GM23338 (cell line): Measurements from ENCODE around the gene BTK. TPM values are rescaled to one million over a fixed set of nuclear protein-coding genes. Genes with fewer than 3 reads are reported as not detected.

Experiments
- ATAC-seq: fragments of 200-7000 bp; cut with Tn5 transposase; 3 replicates; pipeline ENCODE4 v1.9.1; 2020
- DNase-seq: peaks from one replicate; pipeline ENCODE4 v3.0.0-alpha.2; 2015; ENCODE audit warnings: low spot score
- H2AFZ ChIP-seq: fragments of 200-600 bp; sonication (generic); 2 replicates; pipeline ENCODE4 v1.8.0; 2016; ENCODE audit warnings: antibody characterized with exemption, mild to moderate bottlenecking, moderate library complexity
- H3F3A ChIP-seq: fragments of 200-600 bp; sonication (generic); replicated peaks from 2 replicates; pipeline ENCODE4 v1.8.0; 2017; ENCODE audit warnings: antibody characterized with exemption, mixed run types, low read depth
- H3K27ac ChIP-seq: fragments of 200-600 bp; sonication (generic); 2 replicates; pipeline ENCODE4 v1.6.1; 2016; ENCODE audit warnings: low read depth
- H3K27me3 ChIP-seq: fragments of 200-600 bp; sonication (generic); 2 replicates; pipeline ENCODE4 v1.8.0; 2016; ENCODE audit warnings: mild to moderate bottlenecking, mixed run types, moderate library complexity; ENCODE audit not compliant: insufficient read depth
- H3K36me3 ChIP-seq: fragments of 200-600 bp; sonication (generic); 2 replicates; pipeline ENCODE4 v1.8.0; 2016; ENCODE audit warnings: mild to moderate bottlenecking; ENCODE audit not compliant: insufficient read depth
- H3K4me1 ChIP-seq: fragments of 200-600 bp; sonication (generic); 2 replicates; pipeline ENCODE4 v1.8.0; 2016; ENCODE audit warnings: mild to moderate bottlenecking, moderate library complexity; ENCODE audit not compliant: insufficient read depth
- H3K4me2 ChIP-seq: fragments of 200-600 bp; sonication (generic); 2 replicates; pipeline ENCODE4 v1.7.1; 2017; ENCODE audit warnings: mixed run types
- H3K4me3 ChIP-seq: fragments of 200-600 bp; sonication (generic); 2 replicates; pipeline ENCODE4 v1.6.1; 2016; ENCODE audit warnings: mixed run types
- H3K79me2 ChIP-seq: fragments of 200-600 bp; sonication (generic); replicated peaks from 2 replicates; pipeline ENCODE4 v1.8.0; 2017; ENCODE audit warnings: mild to moderate bottlenecking; ENCODE audit not compliant: insufficient read depth
- H3K9me2 ChIP-seq: fragments of 200-600 bp; sonication (generic); 2 replicates; pipeline ENCODE4 v1.8.0; 2017; ENCODE audit not compliant: insufficient read depth
- H4K20me1 ChIP-seq: fragments of 200-600 bp; sonication (generic); replicated peaks from 2 replicates; pipeline ENCODE4 v1.8.0; 2017; ENCODE audit warnings: mild to moderate bottlenecking; ENCODE audit not compliant: insufficient read depth
- H3K27ac Mint-ChIP-seq: 2 replicates; pipeline ENCODE4 v1.8.0; 2020; ENCODE audit warnings: inconsistent platforms, mild to moderate bottlenecking, moderate library complexity, mixed read lengths
- H3K27me3 Mint-ChIP-seq: 3 replicates; pipeline ENCODE4 v1.8.0; 2022; ENCODE audit warnings: low read depth, mild to moderate bottlenecking, moderate library complexity, mixed read lengths, inconsistent platforms; ENCODE audit not compliant: insufficient read depth, poor library complexity
- H3K36me3 Mint-ChIP-seq: 3 replicates; pipeline ENCODE4 v1.8.0; 2021; ENCODE audit warnings: low read depth, mild to moderate bottlenecking, inconsistent platforms, moderate library complexity, mixed read lengths
- H3K4me1 Mint-ChIP-seq: 3 replicates; pipeline ENCODE4 v1.8.0; 2020; ENCODE audit warnings: mild to moderate bottlenecking, inconsistent platforms, mixed read lengths
- H3K4me3 Mint-ChIP-seq: 3 replicates; pipeline ENCODE4 v1.8.0; 2021; ENCODE audit warnings: moderate library complexity, mild to moderate bottlenecking, inconsistent platforms, mixed read lengths
- H3K9me3 Mint-ChIP-seq: 3 replicates; pipeline ENCODE4 v1.8.0; 2020; ENCODE audit warnings: moderate library complexity, mild to moderate bottlenecking, inconsistent platforms, mixed read lengths
- CREB1 ChIP-seq: fragments of 250-450 bp; sonication (Bioruptor Pico); IDR thresholded peaks from 2 replicates; pipeline ENCODE4 v1.5.0; 2020; ENCODE audit warnings: low read depth, mild to moderate bottlenecking, moderate library complexity
- EZH2 ChIP-seq: fragments of 200-600 bp; sonication (generic); IDR thresholded peaks from one replicate; pipeline ENCODE4 v1.8.0; 2017; ENCODE audit warnings: antibody characterized with exemption, mild to moderate bottlenecking, low read depth; ENCODE audit not compliant: unreplicated experiment
- EZH2phosphoT487 ChIP-seq: fragments of 200-600 bp; sonication (generic); IDR thresholded peaks from one replicate; pipeline ENCODE4 v1.8.1; 2018; ENCODE audit warnings: antibody characterized with exemption; ENCODE audit not compliant: unreplicated experiment
- JUNB ChIP-seq: IDR thresholded peaks from one replicate; pipeline ENCODE4 v1.6.1; 2016; ENCODE audit warnings: antibody characterized with exemption; ENCODE audit not compliant: unreplicated experiment
- NANOG ChIP-seq: IDR thresholded peaks from 2 replicates; pipeline ENCODE4 v1.6.1; 2016; ENCODE audit warnings: antibody characterized with exemption, borderline replicate concordance
- POLR2AphosphoS5 ChIP-seq: IDR thresholded peaks from 2 replicates; pipeline ENCODE4 v1.6.1; 2016; ENCODE audit warnings: antibody characterized with exemption, low read depth
- STAT1 ChIP-seq: IDR thresholded peaks from one replicate; pipeline ENCODE4 v1.6.1; 2016; ENCODE audit warnings: antibody characterized with exemption; ENCODE audit not compliant: unreplicated experiment
- ZNF114 ChIP-seq: fragments of 250-450 bp; sonication (Bioruptor Pico); IDR thresholded peaks from 2 replicates; pipeline ENCODE4 v1.5.0; 2020; ENCODE audit warnings: mild to moderate bottlenecking, moderate library complexity
- ZNF331 ChIP-seq: fragments of 250-450 bp; sonication (Bioruptor Pico); IDR thresholded peaks from 2 replicates; pipeline ENCODE4 v1.5.0; 2020; ENCODE audit warnings: low read depth, mild to moderate bottlenecking, moderate library complexity
- ZNF462 ChIP-seq: fragments of 250-450 bp; sonication (Bioruptor Pico); IDR thresholded peaks from 2 replicates; pipeline ENCODE4 v1.5.0; 2020; ENCODE audit warnings: mild to moderate bottlenecking, moderate library complexity
- polyA plus RNA-seq: library from polyadenylated mRNA; unstranded; fragments of >200 nt; fragmentation: Nextera tagmentation; extraction: Ambion mirVana; gene quantifications from 2 replicates; pipeline ENCODE4 v1.2.1, GENCODE V29; 2016
- total RNA-seq: library from RNA; depleted of rRNA; stranded (reverse); fragments of >200 nt; shearing (Covaris generic); gene quantifications from 2 replicates; pipeline ENCODE4 v1.2.3, GENCODE V29; 2014
- TF ChIP-seq, protein P1 (sequence below): IDR thresholded peaks from one replicate; pipeline ENCODE4 v1.6.1; 2018; ENCODE audit warnings: antibody characterized with exemption; ENCODE audit not compliant: unreplicated experiment
- TF ChIP-seq, protein P2 (sequence below): IDR thresholded peaks from 2 replicates; pipeline ENCODE4 v1.6.1; 2016; ENCODE audit warnings: antibody characterized with exemption
- TF ChIP-seq, protein P3 (sequence below), 2 experiments: fragments of 200-600 bp in 1 of 2; sonication (generic) in 1 of 2; conservative IDR thresholded peaks; 2 replicates each; pipeline versions ENCODE4 v1.5.1 to v1.6.1; 2016 to 2017; ENCODE audit warnings: antibody characterized with exemption in 2 of 2, low read depth in 2 of 2, mild to moderate bottlenecking in 2 of 2, moderate library complexity in 1 of 2

Gene BTK
- total and polyA plus RNA-seq, 2 experiments from 2014 or later, result 0.19 to 0.31 TPM

- H3K27me3 ChIP-seq, result no peaks in the 10 kb centered on the region
- Mint-ChIP-seq H3K27ac (no peak overlapping the region), H3K9me3 (peaks cover 11% of the 10 kb centered on the region; the same call in 2 of the 3 replicates), H3K36me3 (peaks cover 70% of the 10 kb centered on the region), H3K27me3 (peaks cover 2% of the 10 kb centered on the region), H3K4me3 (no peak overlapping the region), H3K4me1 (no peaks in the 10 kb centered on the region)
- H2AFZ ChIP-seq, result no peak overlapping the region
- ATAC-seq (no peak), DNase-seq (no peak)
- TF ChIP-seq ZNF331, result no peak
- no peak for TF ChIP-seq NANOG
- no peak for TF ChIP-seq ZNF114 (CRISPR knock-in tag)
- TF ChIP-seq POLR2AphosphoS5, result no peak
- TF ChIP-seq CREB1 (CRISPR knock-in tag), result no peak
- TF ChIP-seq, protein P1, sequence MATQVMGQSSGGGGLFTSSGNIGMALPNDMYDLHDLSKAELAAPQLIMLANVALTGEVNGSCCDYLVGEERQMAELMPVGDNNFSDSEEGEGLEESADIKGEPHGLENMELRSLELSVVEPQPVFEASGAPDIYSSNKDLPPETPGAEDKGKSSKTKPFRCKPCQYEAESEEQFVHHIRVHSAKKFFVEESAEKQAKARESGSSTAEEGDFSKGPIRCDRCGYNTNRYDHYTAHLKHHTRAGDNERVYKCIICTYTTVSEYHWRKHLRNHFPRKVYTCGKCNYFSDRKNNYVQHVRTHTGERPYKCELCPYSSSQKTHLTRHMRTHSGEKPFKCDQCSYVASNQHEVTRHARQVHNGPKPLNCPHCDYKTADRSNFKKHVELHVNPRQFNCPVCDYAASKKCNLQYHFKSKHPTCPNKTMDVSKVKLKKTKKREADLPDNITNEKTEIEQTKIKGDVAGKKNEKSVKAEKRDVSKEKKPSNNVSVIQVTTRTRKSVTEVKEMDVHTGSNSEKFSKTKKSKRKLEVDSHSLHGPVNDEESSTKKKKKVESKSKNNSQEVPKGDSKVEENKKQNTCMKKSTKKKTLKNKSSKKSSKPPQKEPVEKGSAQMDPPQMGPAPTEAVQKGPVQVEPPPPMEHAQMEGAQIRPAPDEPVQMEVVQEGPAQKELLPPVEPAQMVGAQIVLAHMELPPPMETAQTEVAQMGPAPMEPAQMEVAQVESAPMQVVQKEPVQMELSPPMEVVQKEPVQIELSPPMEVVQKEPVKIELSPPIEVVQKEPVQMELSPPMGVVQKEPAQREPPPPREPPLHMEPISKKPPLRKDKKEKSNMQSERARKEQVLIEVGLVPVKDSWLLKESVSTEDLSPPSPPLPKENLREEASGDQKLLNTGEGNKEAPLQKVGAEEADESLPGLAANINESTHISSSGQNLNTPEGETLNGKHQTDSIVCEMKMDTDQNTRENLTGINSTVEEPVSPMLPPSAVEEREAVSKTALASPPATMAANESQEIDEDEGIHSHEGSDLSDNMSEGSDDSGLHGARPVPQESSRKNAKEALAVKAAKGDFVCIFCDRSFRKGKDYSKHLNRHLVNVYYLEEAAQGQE, result no peak
- no peak for TF ChIP-seq STAT1
- TF ChIP-seq EZH2, result no peak
- TF ChIP-seq, protein P2, sequence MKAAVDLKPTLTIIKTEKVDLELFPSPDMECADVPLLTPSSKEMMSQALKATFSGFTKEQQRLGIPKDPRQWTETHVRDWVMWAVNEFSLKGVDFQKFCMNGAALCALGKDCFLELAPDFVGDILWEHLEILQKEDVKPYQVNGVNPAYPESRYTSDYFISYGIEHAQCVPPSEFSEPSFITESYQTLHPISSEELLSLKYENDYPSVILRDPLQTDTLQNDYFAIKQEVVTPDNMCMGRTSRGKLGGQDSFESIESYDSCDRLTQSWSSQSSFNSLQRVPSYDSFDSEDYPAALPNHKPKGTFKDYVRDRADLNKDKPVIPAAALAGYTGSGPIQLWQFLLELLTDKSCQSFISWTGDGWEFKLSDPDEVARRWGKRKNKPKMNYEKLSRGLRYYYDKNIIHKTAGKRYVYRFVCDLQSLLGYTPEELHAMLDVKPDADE, result no peak
- TF ChIP-seq, protein P3, sequence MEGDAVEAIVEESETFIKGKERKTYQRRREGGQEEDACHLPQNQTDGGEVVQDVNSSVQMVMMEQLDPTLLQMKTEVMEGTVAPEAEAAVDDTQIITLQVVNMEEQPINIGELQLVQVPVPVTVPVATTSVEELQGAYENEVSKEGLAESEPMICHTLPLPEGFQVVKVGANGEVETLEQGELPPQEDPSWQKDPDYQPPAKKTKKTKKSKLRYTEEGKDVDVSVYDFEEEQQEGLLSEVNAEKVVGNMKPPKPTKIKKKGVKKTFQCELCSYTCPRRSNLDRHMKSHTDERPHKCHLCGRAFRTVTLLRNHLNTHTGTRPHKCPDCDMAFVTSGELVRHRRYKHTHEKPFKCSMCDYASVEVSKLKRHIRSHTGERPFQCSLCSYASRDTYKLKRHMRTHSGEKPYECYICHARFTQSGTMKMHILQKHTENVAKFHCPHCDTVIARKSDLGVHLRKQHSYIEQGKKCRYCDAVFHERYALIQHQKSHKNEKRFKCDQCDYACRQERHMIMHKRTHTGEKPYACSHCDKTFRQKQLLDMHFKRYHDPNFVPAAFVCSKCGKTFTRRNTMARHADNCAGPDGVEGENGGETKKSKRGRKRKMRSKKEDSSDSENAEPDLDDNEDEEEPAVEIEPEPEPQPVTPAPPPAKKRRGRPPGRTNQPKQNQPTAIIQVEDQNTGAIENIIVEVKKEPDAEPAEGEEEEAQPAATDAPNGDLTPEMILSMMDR (conservative IDR thresholded peaks at IDR 0.05; ENCODE audit: low read depth in 2 of 2), result no peak
- TF ChIP-seq EZH2phosphoT487, result no peak
- TF ChIP-seq JUNB, result no peak
- no peak for TF ChIP-seq ZNF462 (CRISPR knock-in tag)
- H3K27ac ChIP-seq, result no peak overlapping the region
- H4K20me1 ChIP-seq, result no peaks in the 10 kb centered on the region
- H3K9me2 ChIP-seq, result no peaks in the 10 kb centered on the region
- no peaks in the 10 kb centered on the region for H3K79me2 ChIP-seq
- no peaks in the 10 kb centered on the region for H3F3A ChIP-seq
- H3K36me3 ChIP-seq, result 0 out of 2 replicates have a peak, but pooled peaks cover 6% of the 10 kb centered on the region
- H3K4me3 ChIP-seq, result no peak overlapping the region
- H3K4me2 ChIP-seq, result no peak overlapping the region
- H3K4me1 ChIP-seq, result no peaks in the 10 kb centered on the region
Measured at GRCh38 chrX:101427954-101428353, 42.0 kb upstream of the BTK start.
